ENCODE measurements around the gene GYS1. TPM values are rescaled to one million over a fixed set of nuclear protein-coding genes. Genes with fewer than 3 reads are reported as not detected.

Gene GYS1
- total RNA-seq, 1 experiment from 2014 or later, result 20.2 TPM

GRCh38 chr19:48938256-48938655, 54.9 kb downstream of the GYS1 start:
- ChIA-PET CTCF (no interaction called here), POLR2A (no interaction called here)
- Histone ChIP-seq H3K4me3 (ENCODE audit: low read depth in 2 of 2, low read length in 2 of 2) (no peak overlapping the region), H3K4me1 (ENCODE audit: control insufficient read depth, insufficient read depth, low read length) (no peaks in the 10 kb centered on the region), H3K27ac (ENCODE audit: low read length) (no peak overlapping the region), H3K27me3 (ENCODE audit: control insufficient read depth, insufficient read depth, low read length) (no peaks in the 10 kb centered on the region), H3K9me3 (ENCODE audit: control insufficient read depth, insufficient read depth, low read depth, low read length) (no peaks in the 10 kb centered on the region; the same call in 1 of the 2 replicates), H3K36me3 (ENCODE audit: control insufficient read depth, insufficient read depth, low read length) (no peaks in the 10 kb centered on the region)
- intact Hi-C loops (cut with micrococcal nuclease; ENCODE audit: unreplicated experiment), result no loop called here
- DNase-seq (ENCODE audit: low read depth, low spot score) (no peak), ATAC-seq (no peak)
- TF ChIP-seq SIN3A (IDR thresholded peaks at IDR 0.05; ENCODE audit: borderline replicate concordance, insufficient read depth, low read depth, low read length) (no peak), REST (IDR thresholded peaks at IDR 0.05; ENCODE audit: insufficient read depth in 1 of 2, low read depth in 2 of 2, low read length in 1 of 2) (no peak), CTCF (IDR thresholded peaks at IDR 0.05) (no peak), TCF7L2 (IDR thresholded peaks at IDR 0.05; ENCODE audit: low read depth, low read length) (no peak), POLR2AphosphoS5 (IDR thresholded peaks at IDR 0.05; ENCODE audit: low read depth, low read length) (no peak)
- in situ Hi-C loops (cut with HindIII; ENCODE audit: low pct_unique_long_range_greater_than_20kb, low sequenced_read_pairs), result no loop called here
- BruUV-seq (replicated peaks), result no TSS peak

- no peak for TF ChIP-seq TCF7L2 (IDR thresholded peaks at IDR 0.05; ENCODE audit: low read depth, low read length)
- no peak for TF ChIP-seq SIN3A (IDR thresholded peaks at IDR 0.05; ENCODE audit: borderline replicate concordance, insufficient read depth, low read depth, low read length)
- TF ChIP-seq REST (IDR thresholded peaks at IDR 0.05; ENCODE audit: insufficient read depth in 1 of 2, low read depth in 2 of 2, low read length in 1 of 2), result no peak
- TF ChIP-seq CTCF (IDR thresholded peaks at IDR 0.05), result no peak
- no peak for TF ChIP-seq POLR2AphosphoS5 (IDR thresholded peaks at IDR 0.05; ENCODE audit: low read depth, low read length)
- no peak for DNase-seq (ENCODE audit: low read depth, low spot score)
- no TSS peak for BruUV-seq (replicated peaks)
- Histone ChIP-seq H3K27ac (ENCODE audit: low read length) (no peak overlapping the region), H3K9me3 (ENCODE audit: control insufficient read depth, insufficient read depth, low read depth, low read length) (no peaks in the 10 kb centered on the region; the same call in 1 of the 2 replicates), H3K27me3 (ENCODE audit: control insufficient read depth, insufficient read depth, low read length) (no peaks in the 10 kb centered on the region), H3K4me1 (ENCODE audit: control insufficient read depth, insufficient read depth, low read length) (no peaks in the 10 kb centered on the region), H3K36me3 (ENCODE audit: control insufficient read depth, insufficient read depth, low read length) (no peaks in the 10 kb centered on the region), H3K4me3 (ENCODE audit: low read depth in 2 of 2, low read length in 2 of 2) (no peak overlapping the region)
- ChIA-PET POLR2A (no interaction called here), CTCF (no interaction called here)
- ATAC-seq, result no peak
- in situ Hi-C loops (cut with HindIII; ENCODE audit: low pct_unique_long_range_greater_than_20kb, low sequenced_read_pairs) (no loop called here), intact Hi-C loops (cut with micrococcal nuclease; ENCODE audit: unreplicated experiment) (no loop called here)
These were observed 57.2 kb downstream of the GYS1 start for GRCh38 chr19:48935864-48936263.

Measured in Panc1 (cell line).